ENCODE results near the gene SPATA9.

SPATA9 gene

GRCh38 chr5:95668728-95669127 is 14.1 kb downstream of the SPATA9 start:
- Histone ChIP-seq H3K4me2 (ENCODE audit: insufficient read depth, low read length) (no peak overlapping the region), H3K79me2 (ENCODE audit: insufficient read depth, low read length) (no peaks in the 10 kb centered on the region), H2AFZ (ENCODE audit: low read depth, low read length) (no peak overlapping the region), H4K20me1 (ENCODE audit: insufficient read depth, low read length) (no peaks in the 10 kb centered on the region), H3K9me3 (ENCODE audit: insufficient read depth, low read length, severe bottlenecking) (no peaks in the 10 kb centered on the region), H3K36me3 (ENCODE audit: insufficient read depth, low read length) (no peaks in the 10 kb centered on the region), H3K27me3 (ENCODE audit: insufficient read depth, low read length, poor library complexity) (no peaks in the 10 kb centered on the region), H3K4me3 (ENCODE audit: low read depth in 1 of 2, low read length in 2 of 2) (no peak overlapping the region), H3K9ac (ENCODE audit: low read depth, low read length) (no peak overlapping the region), H3K4me1 (ENCODE audit: insufficient read depth, low read length) (peaks cover 8% of the 10 kb centered on the region), H3K27ac (ENCODE audit: low read length) (no peak overlapping the region)
- ATAC-seq (ENCODE audit: insufficient read depth, low read depth) (no peak), DNase-seq (no peak)
- TF ChIP-seq EZH2 (IDR thresholded peaks at IDR 0.05; ENCODE audit: borderline replicate concordance, low read depth, low read length, severe bottlenecking): no peak
- TF ChIP-seq, protein P1, sequence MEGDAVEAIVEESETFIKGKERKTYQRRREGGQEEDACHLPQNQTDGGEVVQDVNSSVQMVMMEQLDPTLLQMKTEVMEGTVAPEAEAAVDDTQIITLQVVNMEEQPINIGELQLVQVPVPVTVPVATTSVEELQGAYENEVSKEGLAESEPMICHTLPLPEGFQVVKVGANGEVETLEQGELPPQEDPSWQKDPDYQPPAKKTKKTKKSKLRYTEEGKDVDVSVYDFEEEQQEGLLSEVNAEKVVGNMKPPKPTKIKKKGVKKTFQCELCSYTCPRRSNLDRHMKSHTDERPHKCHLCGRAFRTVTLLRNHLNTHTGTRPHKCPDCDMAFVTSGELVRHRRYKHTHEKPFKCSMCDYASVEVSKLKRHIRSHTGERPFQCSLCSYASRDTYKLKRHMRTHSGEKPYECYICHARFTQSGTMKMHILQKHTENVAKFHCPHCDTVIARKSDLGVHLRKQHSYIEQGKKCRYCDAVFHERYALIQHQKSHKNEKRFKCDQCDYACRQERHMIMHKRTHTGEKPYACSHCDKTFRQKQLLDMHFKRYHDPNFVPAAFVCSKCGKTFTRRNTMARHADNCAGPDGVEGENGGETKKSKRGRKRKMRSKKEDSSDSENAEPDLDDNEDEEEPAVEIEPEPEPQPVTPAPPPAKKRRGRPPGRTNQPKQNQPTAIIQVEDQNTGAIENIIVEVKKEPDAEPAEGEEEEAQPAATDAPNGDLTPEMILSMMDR (IDR thresholded peaks at IDR 0.05; ENCODE audit: borderline replicate concordance, extremely low read depth, low read length, poor library complexity, severe bottlenecking): no peak

GRCh38 chr5:95668216-95668615 is 14.6 kb downstream of the SPATA9 start:
- H3K4me2 ChIP-seq (ENCODE audit: insufficient read depth, low read length): no peak overlapping the region
- peaks cover 8% of the 10 kb centered on the region for H3K4me1 ChIP-seq (ENCODE audit: insufficient read depth, low read length)
- no peak for TF ChIP-seq EZH2 (IDR thresholded peaks at IDR 0.05; ENCODE audit: borderline replicate concordance, low read depth, low read length, severe bottlenecking)
- TF ChIP-seq, protein P1 (IDR thresholded peaks at IDR 0.05; ENCODE audit: borderline replicate concordance, extremely low read depth, low read length, poor library complexity, severe bottlenecking): no peak
- H4K20me1 ChIP-seq (ENCODE audit: insufficient read depth, low read length): no peaks in the 10 kb centered on the region
- H3K36me3 ChIP-seq (ENCODE audit: insufficient read depth, low read length): no peaks in the 10 kb centered on the region
- DNase-seq (no peak), ATAC-seq (ENCODE audit: insufficient read depth, low read depth) (no peak)
- H3K9ac ChIP-seq (ENCODE audit: low read depth, low read length): no peak overlapping the region
- H2AFZ ChIP-seq (ENCODE audit: low read depth, low read length): no peak overlapping the region
- H3K27me3 ChIP-seq (ENCODE audit: insufficient read depth, low read length, poor library complexity): no peaks in the 10 kb centered on the region
- no peaks in the 10 kb centered on the region for H3K9me3 ChIP-seq (ENCODE audit: insufficient read depth, low read length, severe bottlenecking)
- H3K79me2 ChIP-seq (ENCODE audit: insufficient read depth, low read length): no peaks in the 10 kb centered on the region
- H3K27ac ChIP-seq (ENCODE audit: low read length): no peak overlapping the region
- no peak overlapping the region for H3K4me3 ChIP-seq (ENCODE audit: low read depth in 1 of 2, low read length in 2 of 2)

GRCh38 chr5:95667678-95668077 is 15.1 kb downstream of the SPATA9 start:
- no peak for DNase-seq
- H3K4me3 ChIP-seq (ENCODE audit: low read depth in 1 of 2, low read length in 2 of 2): no peak overlapping the region

More at GRCh38 chr5:95667678-95668077, 15.1 kb downstream of the SPATA9 start:
- Histone ChIP-seq H3K79me2 (ENCODE audit: insufficient read depth, low read length) (no peaks in the 10 kb centered on the region), H3K4me2 (ENCODE audit: insufficient read depth, low read length) (no peak overlapping the region), H2AFZ (ENCODE audit: low read depth, low read length) (no peak overlapping the region), H3K36me3 (ENCODE audit: insufficient read depth, low read length) (no peaks in the 10 kb centered on the region), H3K9ac (ENCODE audit: low read depth, low read length) (no peak overlapping the region), H3K27ac (ENCODE audit: low read length) (no peak overlapping the region), H3K4me1 (ENCODE audit: insufficient read depth, low read length) (peaks cover 8% of the 10 kb centered on the region), H4K20me1 (ENCODE audit: insufficient read depth, low read length) (no peaks in the 10 kb centered on the region), H3K27me3 (ENCODE audit: insufficient read depth, low read length, poor library complexity) (no peaks in the 10 kb centered on the region), H3K9me3 (ENCODE audit: insufficient read depth, low read length, severe bottlenecking) (no peaks in the 10 kb centered on the region)
- TF ChIP-seq, protein P1 (IDR thresholded peaks at IDR 0.05; ENCODE audit: borderline replicate concordance, extremely low read depth, low read length, poor library complexity, severe bottlenecking): no peak
- no peak for TF ChIP-seq EZH2 (IDR thresholded peaks at IDR 0.05; ENCODE audit: borderline replicate concordance, low read depth, low read length, severe bottlenecking)
- ATAC-seq (ENCODE audit: insufficient read depth, low read depth): no peak

Measured in DND-41 (cell line).